ENCODE data around the gene INPP4B.

DNA sequence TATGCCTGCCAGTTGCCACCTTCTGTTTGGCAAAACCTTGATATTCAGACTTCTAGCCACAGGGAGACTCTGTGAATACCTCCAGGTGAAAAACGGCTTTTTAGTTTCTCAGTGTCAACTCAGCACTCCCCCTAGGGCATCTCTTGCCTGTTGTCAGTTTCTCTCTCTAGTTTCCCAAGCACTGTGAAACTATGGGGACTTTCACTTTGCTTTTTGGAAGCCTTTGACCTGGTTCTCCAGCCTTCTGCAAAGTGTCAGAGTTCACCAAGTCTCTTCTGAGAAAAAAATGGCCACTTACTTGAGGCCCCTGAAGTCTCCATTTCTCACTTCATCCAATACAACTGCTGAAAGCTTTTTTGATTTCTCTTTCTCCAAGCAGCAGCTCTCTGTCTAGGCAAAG lies 521.5 kb downstream of the INPP4B start:
- TF ChIP-seq CTCF (IDR thresholded peaks at IDR 0.05 in 2 of 3, conservative IDR thresholded peaks at IDR 0.05 in 1 of 3; ENCODE audit: borderline replicate concordance in 1 of 3, insufficient read depth in 1 of 3, low read depth in 2 of 3, low read length in 2 of 3) (no peak), ZBTB33 (IDR thresholded peaks at IDR 0.05; ENCODE audit: extremely low read depth, insufficient replicate concordance, low read length) (no peak), YY1 (IDR thresholded peaks at IDR 0.05; ENCODE audit: extremely low read depth, insufficient replicate concordance, low read depth, low read length) (no peak), EGR1 (IDR thresholded peaks at IDR 0.05; ENCODE audit: low read depth) (no peak)
